GM19452 (cell line): ENCODE results near the gene NAXD.
"Not testable (repeated sequence)": the region's sequence is repeated elsewhere in the genome, so short reads cannot be mapped to it uniquely, and the experiment has no call there.

Experiments
- ATAC-seq: cut with Tn5 transposase; IDR thresholded peaks from one replicate; pipeline ENCODE4 v1.9.1; 2021; ENCODE audit not compliant: unreplicated experiment

NAXD gene

DNA sequence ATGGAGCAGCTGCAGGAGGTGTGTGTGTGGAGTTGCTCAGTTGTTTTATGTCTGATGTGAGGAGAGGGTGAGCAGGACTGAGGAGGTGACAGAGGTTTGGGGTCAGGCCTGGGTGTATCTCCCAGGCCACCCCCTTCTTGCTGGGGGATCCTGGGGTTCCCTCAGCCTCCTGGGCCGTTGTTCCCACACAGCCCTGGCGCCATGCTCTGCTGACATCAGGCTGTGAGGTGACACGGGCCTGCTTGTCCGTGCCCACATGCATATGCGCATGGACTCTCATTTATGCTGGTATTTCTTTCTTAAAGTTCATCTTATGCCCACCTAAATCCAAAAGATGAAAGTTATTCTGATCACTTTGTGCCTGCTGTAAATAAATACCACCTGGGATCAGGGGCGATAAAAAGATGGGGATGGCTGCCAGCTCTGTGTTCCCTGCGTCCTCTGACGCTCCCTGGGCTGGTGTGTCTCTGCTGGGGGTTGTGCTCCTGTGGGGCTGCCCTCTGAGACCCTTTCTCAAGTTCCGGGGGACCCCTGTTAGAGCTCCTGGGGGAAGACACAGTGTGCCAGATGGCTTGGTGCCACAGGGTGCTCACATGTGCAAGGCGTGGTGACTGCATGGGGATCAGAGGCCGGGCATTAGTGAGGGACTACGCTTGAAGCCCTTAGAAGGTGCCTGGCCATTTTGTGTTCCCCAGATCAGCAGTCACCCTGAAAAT lies 12.6 kb downstream of the NAXD start:
- no peak for ATAC-seq

DNA sequence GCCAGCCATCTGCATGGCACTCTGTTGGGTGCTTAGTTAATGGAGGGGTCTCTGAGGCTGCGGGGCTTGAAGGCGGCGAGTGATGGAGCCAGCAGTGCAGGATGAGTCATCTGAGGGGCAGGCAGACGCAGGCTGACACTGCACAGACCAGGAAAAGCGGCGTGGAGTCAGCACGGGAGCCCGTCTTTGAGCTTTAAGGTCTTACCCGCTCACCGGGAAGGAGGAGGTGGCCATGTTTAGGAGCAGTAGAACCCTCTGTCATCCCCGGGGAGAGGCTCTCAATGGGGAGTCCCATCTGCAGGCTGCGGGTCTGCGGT lies 13.1 kb downstream of the NAXD start:
- ATAC-seq = no peak

DNA sequence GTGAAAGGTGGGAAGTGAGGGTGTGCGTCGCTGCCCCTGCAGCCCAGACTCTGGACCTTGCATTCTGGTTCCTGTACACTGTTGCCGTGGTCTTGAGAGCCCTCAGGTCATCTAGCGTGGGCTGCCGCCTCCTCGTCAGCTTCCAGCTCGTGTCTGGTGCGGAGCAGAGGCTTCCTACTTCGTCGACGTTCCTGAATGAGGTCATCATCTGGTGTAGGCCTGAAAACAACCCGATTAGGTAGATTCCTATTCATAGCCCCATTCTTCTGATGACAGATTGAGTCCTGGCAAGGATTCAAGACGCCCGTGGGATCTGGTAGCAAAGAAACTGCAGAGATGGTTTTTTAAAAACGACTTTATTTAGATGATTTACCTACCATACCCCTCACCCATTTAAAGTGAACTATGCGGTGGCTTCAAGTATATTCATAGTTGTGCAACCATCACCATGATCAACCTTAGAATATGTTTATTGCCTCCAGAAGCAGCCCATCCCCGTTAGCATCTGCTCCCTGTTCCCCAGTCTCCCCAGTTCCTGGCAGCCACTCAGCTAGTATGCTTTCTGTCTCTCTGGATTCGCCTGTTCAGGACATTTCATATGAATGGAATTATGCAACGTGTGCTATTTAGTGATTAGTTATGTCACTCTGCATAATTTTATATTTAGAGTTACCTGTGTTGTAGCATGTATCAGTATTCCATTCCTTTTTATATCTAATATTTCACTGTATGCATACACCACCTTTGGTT lies 13.8 kb downstream of the NAXD start:
- ATAC-seq = no peak

DNA sequence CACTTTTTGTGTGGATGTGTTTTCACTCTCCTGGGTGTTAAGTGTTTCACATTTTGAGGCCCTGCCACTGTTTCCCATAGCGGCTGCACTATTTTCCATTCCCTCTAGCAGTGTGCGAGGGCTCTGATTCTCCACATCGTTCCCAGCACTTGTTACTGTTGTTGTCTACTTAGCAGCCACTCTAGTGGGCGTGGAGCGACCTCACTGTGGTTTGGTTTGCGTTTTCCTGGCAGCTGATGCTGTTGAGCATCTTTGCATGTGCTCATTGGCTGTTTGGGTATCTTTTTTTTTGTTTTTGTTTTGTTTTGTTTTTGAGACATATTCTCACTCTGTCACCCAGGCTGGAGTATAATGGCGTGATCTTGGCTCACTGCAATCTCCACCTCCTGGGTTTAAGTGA lies 14.4 kb downstream of the NAXD start:
- ATAC-seq = no peak

DNA sequence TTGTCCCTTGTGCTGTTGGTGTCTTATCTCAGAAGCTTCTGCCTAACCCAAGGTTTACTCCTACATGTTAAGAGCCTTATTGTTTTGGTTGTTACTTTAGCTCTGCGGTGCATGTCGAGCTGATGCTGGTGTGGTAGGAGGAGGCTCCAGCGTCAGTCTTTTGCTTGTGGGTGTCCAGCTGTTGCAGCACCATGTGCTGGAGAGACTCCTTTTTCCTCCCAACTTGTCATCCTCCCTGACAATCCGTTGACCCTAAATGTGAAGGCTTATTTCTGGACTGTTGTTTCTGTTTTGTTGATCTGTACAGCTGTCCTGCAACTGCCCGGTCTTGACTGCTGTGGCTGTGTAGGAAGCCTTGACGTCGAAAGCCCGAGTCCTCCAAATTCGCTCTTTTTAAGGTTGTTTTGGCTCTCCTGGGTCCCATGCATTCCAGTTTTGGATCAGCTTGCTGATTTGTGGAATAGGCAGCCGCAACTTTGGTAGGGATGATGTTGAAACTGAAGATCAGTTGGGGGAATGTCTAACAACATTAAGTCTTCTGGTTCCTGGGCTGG lies 15.3 kb downstream of the NAXD start:
- ATAC-seq = no peak

DNA sequence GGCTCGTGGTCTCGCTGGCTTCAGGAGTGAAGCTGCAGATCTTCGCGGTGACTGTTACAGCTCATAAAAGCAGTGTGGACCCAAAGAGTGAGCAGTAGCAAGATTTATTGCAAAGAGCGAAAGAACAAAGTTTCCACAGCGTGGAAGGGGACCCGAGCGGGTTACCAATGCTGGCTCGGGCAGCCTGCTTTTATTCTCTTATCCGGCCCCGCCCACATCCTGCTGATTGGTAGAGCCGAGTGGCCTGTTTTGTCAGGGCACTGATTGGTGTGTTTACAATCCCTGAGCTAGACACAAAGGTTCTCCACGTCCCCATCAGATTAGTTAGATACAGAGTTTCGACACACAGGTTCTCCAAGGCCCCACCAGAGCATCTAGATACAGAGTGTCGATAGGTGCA lies 16.9 kb downstream of the NAXD start:
- not testable (repeated sequence) for ATAC-seq

DNA sequence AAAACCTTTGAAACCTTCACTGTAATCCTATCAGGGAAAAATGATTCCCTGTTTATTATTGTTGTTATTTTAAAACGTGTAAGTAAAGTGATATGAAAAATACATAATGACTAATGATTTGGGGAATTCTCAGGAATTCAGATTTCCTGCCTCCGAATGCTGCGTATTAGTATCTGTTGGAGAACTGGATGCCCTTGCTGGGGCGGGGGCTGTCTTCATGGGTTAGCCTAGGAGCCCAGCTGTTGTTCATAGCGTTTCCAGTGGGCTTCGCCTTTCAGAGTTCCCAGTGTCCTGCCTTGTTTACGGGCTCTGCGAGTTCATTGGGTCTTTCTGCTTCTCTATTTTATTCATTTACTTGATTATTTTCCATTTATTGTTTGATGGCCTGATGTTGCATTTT lies 18.4 kb downstream of the NAXD start:
- ATAC-seq = no peak

DNA sequence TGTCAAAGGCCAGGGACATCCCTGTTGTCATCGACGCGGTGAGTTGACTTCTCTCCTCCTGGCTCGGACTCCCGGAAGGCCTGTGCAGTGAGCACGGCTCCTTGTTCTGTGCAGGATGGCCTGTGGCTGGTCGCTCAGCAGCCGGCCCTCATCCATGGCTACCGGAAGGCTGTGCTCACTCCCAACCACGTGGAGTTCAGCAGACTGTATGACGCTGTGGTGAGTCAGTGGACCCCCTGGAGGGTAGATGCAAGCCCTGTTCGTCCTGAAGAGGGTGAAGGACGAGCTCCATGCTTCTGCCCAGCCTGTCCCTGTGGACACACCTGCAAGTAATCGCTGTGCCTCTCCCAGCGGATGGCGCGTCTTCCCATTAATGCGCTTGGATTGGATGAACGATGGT lies 19.2 kb downstream of the NAXD start:
- ATAC-seq = no peak

DNA sequence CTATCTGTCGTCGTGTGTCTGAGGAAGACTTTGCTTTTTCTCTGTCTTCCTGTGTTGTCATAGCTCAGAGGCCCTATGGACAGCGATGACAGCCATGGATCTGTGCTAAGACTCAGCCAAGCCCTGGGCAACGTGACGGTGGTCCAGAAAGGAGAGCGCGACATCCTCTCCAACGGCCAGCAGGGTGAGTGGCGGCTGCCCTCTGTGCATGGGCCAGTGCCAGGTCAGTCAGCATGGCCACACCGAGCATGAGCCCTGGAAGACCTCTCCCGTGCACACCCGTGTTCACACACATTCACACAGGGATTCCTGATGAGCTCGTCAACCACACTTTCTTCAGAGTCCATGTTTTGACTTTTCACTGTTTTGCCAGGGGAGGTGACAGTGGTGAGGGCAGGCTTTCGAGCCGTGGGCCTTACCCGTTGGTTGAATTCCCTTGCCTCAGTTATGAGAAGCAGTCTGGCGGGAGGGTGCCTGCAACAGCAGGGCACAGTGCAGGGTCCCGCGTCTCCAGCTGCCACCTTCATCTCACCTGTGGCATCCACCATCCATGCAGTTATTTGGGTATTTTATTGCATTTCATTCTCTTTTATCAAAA lies 20.2 kb downstream of the NAXD start:
- no peak for ATAC-seq

DNA sequence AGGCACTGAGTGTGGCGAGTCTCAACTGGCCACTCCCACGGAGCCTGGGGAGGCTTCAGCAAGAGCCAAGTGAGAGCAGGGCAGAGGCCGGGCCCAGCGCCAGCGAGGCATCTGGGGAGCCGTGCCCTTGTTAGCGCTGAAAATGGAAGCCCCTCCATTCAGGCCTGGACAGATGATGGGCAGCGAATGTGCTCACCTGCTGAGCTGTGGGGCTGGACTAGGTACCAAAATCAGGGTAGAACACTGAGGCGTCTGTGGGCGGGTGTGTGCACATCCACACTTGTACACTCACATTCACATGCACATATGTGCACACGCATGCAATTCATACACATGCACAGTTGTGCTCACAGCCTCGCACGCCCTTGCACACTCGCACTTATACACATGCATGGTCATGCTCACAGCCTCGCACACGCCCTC lies 20.7 kb downstream of the NAXD start:
- ATAC-seq = no peak

DNA sequence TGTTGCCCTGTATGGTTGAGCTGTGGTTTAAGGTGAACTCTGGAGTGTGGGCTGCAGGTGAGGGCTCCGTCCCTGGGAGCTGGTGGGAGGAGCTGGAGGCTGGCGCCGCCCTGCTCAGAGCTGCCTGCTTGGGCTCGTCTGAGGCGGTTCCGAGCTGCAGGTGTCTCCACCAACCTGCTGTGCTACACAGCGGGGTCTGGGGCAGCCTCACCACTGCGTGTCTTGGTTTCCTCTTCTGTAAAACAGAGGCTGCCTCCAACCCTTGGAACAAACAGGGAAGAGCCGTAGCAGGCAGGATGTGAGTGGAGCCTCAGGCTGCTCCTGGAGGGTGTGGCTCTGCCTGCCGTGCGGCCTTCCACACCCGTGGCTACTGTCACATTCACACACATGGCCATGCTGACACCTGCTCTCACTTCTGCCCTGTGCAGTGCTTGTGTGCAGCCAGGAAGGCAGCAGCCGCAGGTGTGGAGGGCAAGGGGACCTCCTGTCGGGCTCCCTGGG lies 21.4 kb downstream of the NAXD start:
- ATAC-seq = no peak

DNA sequence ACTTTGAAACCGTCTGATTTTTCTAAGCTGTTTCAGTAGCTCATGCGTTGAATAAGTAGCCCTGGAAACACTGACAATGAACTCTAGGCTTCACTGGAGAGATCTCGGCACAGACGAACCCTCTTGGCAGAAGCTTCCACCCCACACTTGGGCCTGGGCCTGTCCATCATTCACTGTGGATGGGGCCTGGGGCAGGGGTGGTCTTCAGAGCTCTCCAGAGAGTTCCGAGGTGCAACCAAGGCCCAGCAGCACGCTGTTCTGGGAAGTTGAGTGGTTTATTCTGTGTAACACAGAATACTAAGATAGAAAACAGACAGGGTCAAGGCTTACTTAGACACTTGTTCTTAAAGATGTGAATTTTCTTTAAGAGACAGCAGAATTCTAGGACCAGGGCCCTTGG lies 21.9 kb downstream of the NAXD start:
- no peak for ATAC-seq

DNA sequence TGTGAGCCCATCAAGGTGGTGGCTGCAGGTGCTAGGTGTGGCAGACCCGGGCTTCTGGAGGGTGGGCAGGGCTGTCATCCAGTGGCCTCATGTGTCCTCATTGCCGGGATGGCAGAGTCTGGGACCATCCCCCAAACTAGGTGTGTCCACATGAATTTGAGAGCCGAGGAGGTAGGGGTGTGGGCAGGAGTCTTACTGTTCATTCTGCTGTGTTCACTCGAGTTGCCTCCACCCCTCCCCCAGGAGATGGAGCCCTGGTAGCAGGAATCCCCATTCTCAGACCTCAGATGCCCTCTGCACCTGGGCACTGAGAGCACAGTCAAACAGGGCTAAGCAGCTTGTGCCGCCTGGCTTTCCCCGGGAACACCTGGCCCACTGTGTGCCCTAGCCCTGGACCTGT lies 22.4 kb downstream of the NAXD start:
- ATAC-seq = no peak

DNA sequence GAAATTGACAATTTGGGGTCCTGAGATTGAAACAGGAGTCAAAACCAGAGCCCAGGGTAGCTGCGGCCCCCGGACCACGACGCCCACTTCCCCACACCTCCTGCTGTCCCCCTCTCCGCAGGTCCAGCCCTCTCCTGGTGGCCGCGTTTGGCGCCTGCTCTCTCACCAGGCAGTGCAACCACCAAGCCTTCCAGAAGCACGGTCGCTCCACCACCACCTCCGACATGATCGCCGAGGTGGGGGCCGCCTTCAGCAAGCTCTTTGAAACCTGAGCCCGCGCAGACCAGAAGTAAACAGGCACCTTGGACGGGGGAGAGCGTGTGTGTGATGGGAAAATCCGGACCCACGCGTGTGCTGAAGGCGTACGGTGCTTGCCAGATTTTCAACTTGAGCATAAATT lies 22.9 kb downstream of the NAXD start:
- ATAC-seq = no peak

DNA sequence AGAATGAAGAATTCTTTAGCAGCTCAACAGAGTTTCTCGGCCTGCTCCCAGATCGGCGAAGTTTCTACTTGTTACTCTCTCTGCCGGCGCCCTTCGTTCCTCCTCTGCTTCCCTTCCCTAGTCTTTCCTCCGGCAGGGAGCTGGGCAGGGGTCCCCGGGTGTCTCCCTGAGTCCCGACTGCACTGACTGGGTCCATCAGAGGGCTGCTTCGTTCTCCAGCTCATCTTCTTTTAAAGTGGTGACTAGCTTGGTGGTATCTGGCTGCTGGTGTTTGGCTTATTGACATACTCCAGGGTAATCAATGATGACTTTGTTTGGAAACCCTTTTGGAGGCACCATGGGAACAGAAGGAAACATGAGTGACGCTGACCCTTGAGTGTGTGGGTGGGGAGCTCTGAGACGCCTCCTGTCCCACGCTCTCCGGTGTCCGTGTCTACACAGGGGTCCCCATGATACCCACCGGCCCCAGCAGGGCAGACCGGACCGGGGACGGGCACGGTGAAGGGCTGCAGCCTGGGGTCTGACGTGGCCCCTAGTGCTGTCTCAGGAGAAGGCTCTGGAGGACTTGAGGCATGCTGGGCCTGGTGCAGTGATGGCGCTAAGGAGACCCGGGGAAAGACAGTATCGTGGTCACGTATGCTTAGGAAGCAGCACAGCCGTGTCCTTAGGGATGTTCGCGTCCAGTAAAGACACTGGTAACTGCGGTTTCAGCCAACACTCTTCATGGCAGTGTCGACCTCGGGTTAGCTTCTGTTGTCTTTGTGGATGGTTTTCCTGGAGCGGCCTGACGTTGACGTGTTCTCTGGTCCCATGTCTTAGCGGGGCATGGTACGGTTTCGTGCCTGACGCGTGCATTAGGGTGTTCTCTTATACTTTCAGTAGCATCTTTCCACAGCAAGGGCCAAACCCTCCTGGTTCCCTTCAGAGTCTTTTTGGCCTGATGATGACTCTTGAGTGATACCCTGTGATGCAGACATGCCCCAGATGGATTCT lies 23.8 kb downstream of the NAXD start:
- no peak for ATAC-seq

DNA sequence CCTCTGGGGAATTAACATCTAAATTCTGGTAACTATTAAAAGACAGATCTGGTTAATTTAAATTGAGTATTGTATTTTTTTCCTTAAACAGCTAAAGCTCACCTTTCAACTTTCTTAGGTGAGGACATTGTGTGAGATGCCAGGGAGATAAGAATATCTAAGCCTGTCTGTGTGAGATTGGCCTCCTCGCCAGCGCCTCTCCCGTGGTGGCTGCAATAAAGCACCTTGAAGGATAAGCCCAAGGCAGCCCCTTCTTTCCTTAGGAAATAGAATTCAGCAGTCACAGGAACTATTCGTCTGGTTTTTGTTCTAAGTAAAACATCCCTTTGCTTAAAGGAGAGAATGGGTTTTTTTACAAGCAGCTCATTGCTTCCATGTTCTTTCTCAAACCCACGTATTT lies 24.6 kb downstream of the NAXD start:
- no peak for ATAC-seq

DNA sequence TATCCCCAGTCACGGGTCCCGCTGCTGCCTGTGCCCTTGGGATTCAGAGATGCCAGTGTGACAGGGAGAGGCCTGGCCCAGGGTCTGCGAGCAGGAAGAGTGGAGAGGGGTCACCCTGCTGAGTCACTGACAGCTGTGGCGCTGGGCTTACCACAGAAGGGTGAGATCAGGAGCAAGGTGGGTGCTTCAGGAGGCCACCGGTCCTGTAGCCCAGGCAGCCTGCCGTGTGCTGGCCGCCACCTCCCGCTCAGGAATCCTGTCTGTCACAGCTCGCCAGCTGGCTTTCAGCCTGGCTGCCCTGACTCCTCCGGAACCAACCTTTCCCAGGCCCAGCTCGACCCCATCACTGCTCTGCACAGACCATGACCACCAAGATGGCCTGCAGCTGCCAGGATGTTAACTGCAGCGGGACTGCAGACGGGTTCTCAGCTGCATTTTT lies 25.3 kb downstream of the NAXD start:
- no peak for ATAC-seq

DNA sequence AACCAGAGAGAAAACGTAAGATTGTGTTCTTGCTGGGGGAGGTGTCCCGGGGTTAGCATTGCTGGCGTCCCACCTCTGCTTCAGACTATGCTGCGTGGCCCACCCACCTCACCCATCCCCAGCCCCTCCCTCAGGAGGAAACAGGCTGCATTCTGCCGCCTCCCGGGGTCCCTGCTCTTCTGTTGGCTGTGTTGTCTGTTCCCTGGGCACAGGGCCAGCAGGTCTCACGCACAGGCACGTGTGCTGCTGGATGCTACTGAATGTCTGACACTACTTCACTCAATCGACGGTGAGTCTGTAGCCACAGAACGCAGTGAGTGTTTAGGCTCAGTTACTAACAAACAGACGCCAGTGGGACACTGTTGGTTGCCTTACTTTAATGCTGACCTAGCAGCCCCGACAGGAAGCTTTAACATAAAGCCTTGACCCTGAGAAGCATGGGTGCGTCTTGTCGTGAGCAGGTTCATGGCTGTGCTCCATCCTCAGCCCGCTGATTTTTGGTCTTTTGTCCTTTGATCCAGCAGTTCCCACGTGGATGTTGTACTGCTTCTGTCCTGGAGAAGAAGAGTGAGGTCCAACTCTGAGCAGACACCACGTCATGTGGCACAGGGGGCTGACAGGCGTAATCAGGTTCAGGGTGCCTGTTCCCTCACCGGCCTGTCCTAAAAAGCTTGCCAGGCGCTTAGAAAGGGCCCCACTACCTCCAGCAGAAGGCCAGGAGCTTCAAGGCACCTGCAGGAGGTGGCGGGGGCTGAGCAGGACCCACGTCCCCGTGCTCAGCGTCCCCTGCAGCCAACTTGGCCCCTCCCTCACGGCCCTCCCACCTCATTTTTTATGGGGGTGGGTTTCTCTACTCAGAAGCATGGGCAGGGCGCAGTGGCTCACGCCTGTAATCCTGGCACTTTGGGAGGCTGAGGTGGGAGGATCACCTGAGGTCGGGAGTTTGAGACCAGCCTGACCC lies 26.0 kb downstream of the NAXD start:
- ATAC-seq = no peak

DNA sequence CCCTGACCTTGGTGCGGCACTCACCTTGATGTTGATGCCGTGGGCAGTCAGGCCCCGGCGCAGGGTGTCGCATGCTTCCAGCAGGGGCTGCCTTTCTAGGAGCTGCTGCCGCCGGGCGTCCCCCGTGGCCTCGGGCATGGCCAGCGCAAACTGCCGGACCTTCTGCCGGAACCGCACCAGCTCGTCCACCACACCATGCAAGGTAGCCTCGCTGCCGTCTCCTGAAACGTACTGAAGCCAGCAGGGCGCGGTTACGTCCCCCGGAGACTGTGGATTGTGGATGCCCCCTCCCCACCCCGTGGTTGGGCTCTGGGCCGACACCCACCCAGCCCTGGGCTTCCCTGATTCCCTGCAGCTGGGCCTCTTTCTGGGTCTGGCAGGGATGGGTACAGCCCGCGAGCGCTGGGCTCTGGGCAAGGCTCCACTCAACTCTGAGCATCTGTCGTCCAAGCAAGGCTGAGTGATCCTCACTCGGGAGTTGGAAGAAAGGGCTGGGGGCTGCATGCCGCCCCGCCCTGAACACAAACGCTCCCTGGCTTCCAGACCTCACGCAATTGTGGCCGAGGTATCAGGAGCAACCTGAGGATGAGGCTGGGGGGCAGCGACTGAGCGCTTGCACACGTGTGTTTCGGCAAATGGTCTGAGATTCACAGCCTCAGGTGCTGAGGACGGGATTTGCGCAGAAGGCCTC lies 27.1 kb downstream of the NAXD start:
- no peak for ATAC-seq
